HG03521 (cell line): ENCODE results near the gene KRTAP5-2.
"Not testable (repeated sequence)": the region's sequence is repeated elsewhere in the genome, so short reads cannot be mapped to it uniquely, and the experiment has no call there.

Experiments
- ATAC-seq: cut with Tn5 transposase; IDR thresholded peaks from one replicate; pipeline ENCODE4 v1.9.1; 2021; ENCODE audit warnings: mild to moderate bottlenecking, moderate library complexity; ENCODE audit not compliant: unreplicated experiment

KRTAP5-2 gene, protein sequence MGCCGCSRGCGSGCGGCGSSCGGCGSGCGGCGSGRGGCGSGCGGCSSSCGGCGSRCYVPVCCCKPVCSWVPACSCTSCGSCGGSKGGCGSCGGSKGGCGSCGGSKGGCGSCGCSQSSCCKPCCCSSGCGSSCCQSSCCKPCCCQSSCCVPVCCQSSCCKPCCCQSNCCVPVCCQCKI

DNA sequence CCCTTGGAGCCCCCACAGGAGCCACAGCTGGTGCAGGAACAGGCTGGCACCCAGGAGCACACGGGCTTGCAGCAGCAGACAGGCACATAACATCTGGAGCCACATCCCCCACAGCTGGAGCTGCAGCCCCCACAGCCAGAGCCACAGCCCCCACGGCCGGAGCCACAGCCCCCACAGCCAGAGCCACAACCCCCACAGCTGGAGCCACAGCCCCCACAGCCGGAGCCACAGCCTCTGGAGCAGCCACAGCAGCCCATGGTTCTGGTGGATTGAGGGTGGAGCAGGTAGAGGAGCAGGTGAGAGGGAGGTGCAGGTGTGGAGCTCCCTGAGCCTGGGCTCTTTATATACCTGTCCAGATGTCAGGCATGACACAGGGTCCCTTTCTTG is at the start of gene KRTAP5-2:
Gene KRTAP5-2 (minus strand): TSS at position 301 of the 387 bp plus-strand sequence. CDS start 44 bp downstream, at position 257.
- ATAC-seq, result no peak

DNA sequence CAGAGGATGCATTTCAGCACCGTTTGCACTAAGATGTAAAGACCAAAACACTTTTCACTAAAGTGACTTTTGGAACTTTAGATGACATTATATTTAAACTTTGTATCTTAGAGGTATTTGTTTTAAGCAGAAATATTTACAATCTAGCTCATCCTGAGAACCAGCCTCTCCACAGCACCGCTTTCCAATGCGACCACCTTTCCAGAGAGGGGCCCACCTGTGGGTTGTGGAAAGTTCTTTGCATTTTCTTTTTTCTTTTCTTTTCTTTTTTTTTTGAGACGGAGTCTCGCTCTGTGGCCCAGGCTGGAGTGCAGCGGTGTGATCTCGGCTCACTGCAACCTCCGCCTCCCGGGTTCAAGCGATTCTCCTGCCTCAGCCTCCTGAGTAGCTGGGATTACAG is 48.4 kb upstream of the KRTAP5-2 start:
- not testable (repeated sequence) for ATAC-seq

DNA sequence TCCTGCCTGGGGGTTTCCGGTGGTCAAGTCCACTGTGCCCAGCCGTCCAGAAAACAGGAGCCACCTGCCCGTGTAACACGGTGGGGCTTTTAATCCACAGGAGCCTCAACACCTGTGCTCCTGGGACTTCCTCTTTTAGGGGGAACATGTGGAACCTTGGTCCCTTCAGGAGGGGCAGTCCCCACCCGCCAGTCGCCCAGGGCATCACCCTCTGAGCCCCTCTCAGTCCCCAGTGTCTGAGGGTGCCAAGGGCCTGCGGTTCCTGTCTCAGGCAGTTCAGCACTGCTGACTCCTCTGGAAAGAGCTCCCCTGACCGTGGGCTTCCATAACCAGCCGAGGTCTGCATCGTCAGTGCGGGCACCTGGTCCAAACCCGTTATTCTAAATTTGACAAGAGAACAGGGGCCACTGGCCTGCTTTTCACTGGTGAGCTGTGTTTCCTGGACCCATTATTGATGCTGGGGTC is 47.3 kb upstream of the KRTAP5-2 start:
- no peak for ATAC-seq

DNA sequence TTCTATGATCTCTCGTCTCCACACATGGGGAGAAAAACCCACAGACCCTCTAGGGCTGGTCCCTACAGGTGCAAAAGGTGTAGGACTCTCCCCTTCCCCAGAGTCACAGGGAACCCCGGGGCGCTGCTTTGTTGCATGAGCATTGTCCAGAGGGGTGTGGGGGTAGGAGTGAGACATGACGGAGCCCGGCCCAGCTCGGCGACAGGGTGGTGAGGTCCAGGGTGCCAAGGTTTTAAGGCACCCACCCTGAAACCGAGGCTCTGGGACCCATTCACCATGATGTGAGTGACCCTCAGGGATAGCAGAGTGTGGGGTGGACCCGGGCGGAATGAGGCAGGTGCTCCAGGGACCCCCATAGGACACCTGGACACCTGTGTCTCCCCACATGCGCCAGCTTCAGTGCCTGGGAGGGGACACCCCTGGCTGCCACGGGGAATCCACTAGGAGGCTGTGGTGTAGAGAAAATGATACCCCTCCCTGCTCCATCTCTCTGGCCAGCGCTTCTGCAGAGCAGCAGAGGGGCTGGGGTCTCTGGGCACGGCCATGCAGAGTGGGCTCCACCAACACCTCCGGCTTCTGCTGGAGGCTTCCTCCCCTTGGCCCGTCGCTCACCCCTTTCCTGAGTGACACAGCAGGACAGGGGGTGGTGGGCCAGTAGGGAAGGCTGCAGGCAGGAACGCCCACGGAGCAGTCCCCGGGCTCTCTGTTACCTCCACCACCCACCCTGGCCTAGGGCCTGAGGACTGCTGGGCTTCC is 46.7 kb upstream of the KRTAP5-2 start:
- ATAC-seq, result no peak

DNA sequence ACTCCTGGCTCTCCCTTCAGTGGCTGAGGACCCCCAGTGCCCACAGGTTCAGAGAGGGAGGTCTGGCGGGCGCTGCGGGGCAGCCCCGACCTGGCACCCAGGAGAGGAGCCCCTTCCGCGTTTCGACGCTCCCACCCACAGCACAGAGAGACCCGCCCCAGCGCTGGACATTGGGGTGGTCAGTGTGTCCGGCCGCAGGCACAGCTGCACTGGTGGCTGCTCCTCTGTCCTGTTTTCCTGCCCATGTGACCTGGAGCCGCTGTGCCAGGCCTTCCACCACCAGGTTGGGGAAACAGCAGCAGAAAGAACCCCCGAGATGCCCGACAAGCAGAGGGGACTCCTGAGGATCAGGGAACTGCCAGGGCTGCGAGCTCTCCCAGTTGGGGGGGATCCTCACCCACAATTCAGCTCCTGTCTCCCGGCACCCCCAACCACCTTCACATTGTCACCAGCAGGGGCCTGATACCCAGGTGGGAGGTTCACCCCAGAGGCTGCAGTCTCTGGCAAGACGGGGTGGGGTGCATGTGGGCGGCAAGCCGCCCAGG is 45.1 kb upstream of the KRTAP5-2 start:
- ATAC-seq, result no peak

DNA sequence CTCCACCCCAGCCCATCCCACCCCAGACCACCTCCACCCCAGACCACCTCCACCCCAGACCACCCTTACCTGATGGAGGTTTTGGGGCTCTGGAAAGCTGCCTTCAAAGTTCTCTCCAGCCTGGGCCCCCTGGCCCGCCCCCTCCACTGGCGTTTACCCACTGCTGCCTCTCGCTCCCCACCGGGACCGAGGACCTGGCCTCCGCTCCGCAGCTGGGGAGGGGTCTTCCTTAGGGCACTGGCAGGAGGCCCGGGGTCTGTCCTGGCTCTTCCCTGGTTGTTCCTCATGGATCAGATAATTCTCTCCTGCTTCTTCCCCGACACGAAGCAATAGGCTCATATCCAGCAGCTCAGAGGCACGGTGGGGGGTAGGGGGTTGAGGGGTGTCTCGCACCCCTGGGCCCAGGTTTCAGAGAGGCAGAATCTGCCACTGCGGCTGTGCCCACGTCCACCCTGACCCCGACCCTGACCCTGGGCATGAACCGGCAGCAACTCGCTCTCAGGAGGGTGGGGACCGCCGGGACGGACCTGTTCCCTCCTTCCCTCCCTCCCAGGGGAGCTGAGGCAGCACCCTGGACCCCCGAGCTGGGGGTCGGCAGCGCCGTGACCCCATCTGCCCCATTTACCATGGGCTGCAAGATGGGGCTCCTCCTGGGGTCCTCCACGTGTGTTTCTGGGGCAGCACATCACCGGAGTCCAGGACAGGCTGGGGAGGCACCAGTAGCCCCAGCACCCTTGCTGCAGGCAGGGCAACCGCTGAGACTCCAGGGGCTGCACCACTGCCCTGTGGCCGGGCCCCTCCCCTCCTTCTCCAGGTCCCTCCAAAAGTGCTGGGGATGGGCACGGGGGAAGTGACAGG is 44.4 kb upstream of the KRTAP5-2 start:
- ATAC-seq, result no peak

DNA sequence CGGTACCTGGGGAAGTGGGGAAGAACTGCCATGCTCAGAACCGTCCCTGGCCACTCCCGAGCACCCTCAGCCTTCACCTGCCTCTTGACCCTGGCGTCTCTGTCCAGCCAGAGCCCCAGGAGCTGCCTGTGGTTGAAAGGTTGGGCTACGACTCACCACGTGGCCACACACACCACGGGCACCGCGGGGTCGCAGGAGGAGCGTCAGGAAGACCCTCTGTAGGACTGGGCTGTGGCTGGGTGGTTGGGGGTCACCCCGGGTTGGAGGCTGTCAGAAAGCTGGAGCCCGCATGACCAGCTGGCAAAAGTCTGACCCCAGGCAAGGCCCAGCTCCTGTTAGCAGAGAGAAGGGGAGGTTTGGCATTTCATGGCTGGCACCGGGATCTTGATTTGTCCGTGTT is 43.0 kb upstream of the KRTAP5-2 start:
- no peak for ATAC-seq

DNA sequence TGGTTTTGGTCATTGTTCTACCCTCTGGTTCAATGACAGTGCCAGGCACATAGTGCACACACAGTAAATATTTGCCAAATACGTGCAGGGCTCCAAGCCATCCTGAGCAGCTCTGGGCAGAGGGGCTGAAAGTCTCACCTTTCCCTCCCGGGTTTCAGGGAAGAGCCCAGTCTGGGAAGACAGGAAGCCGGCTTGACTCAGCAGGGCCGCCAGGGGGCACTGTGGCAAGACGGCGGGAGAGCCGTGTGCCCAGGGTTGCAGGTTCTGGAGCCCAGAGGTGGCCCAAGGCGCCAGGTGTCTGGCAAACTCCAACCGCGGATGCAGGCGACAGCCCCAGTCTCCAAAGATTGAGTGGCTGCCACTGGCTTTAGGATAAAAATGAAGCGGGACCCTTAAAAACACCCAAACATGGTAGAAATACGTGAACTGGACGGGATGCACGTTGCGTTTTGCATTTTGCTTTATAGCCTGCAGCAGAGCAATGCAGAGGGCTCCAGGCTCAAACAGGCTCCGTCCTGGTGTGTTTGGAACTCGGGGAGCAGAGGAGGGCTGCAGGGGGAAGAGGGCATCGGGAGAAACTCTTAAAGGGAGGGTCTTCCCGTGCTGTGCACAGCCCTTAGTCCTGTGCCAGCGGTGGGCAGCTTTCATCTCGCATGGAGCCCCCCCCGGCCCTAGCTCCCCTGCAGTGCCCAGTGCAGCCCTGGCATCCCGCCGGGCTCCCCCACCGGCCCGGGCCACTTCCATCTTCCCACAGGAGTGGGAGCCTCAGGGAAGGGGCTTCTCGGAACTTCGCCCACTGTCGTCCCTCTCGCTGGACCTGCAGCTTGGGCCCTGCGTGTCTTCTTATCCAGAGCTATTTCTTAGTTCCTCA is 42.2 kb upstream of the KRTAP5-2 start:
- no peak for ATAC-seq

DNA sequence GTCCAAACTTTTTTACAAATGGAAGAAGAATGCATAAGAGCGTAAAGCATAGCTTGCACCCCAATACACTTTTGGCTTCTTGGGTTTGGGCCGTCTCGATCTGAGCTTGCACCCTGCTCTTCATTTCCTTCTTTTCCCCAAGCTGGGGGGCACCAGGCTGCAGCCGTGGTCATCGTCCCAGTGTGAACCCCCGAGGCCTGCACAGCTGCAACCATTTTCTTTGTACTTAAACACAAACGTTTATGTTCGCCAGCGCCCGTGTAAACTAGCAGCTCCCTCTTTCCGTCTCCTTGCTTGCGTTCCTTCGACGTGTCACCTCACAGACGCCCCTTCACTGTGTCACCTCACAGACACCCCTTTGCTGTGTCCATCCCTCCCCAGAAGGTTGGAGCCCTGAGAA is 41.6 kb upstream of the KRTAP5-2 start:
- ATAC-seq, result no peak

DNA sequence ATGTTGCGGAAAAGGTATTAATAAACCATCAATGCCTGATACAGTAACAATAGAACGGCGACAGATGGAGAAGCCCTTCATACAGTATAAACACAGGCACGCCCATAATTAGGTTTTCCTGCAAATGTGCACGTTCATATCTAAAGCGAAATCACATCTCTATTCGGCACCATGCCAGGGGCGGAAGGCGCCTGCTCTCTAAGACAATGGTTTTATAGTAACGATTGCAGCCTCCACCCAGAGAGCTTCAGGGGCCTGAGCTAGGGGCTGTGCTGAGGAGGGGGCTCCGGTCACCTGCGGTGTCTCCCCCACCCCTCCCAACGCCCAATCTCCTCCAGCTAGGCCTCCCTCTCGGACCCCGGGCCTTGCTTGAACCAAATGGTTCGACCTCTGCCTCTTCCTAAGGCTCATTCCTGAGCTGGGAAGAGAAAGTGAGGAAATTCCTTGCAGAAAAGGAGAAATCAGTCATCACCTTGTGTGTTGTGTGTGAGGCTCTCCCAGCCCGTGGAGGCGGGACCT is 41.1 kb upstream of the KRTAP5-2 start:
- ATAC-seq, result no peak

DNA sequence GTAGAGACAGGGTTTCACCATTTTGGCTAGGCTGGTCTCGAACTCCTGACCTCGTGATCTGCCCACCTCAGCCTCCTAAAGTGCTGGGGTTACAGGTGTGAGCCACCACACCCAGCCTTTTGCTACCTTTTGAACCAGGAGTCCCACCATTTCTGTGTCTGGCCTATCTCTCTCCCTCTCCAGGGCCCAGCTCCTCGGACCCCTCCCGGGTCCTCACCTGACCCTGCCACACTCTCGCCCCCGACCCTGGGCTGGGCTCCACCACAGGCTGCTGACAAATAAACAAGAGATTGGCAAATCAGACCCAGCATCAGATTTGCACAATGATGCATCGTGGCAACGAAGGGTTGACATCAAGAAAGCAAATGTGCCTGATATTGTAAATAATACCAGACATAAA is 40.2 kb upstream of the KRTAP5-2 start:
- no peak for ATAC-seq

DNA sequence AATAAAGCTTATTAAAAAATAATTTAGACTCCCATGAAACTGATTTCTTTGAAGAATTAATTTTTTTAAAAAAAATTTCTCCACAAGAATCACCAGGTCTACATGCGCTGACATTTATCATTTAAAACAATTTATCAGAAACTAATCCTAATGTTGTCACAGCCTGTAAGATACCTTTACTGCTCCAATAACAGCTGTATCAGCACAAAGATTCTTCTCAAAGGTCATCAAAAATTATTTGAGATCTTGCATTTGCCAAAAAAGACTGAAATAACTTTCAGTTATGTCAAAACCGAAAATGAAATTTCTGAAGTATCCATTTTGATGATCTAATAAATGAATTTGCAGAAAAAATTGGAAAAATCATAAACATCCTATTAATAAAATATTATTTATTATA is 39.5 kb upstream of the KRTAP5-2 start:
- no peak for ATAC-seq

DNA sequence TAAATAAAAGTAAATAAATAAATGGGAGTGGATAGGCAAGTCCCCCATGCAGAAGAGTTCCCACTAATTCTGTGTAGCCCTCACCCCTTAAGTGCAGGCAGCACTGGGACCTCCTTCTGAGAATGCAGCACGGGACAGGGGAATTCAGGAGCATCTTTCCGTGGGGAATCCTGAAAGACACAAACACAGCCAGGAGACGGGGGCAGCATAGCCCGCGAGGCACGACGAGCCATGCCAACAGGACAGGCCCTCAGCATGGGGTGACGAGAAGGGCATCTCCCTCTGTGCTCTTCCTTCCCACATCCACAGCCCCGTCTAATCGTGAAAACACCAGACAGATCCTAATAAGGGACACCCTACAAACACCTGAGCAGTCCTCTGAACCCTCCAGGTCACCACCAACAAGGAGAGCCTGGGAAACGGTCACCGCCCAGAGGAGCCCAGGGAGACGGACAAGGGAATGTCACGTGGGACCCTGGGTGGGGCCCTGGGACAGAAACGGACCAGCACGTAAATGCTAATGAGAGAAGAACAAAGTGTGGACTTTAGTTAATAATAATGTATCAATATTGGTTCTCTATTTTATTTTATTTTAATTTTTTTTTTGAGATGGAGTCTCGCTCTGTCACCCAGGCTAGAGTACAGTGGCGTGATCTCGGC is 38.3 kb upstream of the KRTAP5-2 start:
- no peak for ATAC-seq

DNA sequence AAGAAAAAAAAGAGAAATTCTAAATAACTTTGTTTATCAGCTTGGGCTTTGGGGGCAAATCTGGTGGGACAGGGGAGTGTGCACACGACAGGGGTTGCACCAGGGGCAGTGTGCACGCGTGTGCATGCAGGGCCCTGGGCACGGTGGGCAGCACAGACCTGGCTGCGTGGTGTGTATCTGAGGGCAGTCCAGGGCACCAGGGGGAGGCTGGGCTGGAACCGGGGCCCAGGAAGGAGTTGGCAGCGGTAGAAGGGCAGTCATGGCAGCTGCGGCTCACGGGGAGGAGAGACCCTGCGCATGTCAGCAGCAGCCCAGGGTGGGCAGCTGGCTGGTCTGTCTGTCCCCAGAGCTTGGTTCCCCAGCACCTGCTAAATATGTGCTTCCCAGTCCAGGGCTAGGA is 35.8 kb upstream of the KRTAP5-2 start:
- no peak for ATAC-seq

DNA sequence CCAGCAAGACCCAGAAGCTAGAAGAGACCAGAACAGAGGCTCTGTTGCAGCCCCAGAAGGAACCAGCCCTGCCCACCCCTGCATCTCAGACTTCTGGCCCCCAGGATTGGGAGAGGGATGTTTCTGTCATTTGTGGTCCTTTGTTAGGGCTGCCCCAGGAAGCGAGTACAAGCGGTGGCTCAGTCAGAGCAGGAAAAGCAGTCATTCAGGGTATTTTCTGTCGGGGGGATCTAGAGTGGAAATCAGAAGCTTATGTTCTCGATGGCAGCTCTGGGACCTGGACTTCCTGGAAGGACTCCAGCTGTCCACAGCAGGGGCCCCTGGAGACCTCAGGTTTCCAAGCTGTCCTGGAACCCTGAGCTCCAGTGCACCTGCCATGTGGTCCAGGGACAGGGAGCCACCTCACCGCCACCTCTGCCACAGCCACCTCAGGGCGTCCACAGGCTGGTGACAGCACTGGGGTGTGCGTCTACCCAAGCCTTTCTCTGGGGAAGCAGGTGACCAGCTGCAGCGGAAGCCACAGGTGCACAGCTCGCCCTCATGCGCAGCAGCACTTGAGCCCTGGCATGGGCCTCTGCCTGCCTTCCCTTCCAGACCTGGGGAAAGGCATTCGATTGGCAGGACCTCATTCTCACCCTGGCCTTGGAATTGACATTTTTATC is 34.1 kb upstream of the KRTAP5-2 start:
- no peak for ATAC-seq

DNA sequence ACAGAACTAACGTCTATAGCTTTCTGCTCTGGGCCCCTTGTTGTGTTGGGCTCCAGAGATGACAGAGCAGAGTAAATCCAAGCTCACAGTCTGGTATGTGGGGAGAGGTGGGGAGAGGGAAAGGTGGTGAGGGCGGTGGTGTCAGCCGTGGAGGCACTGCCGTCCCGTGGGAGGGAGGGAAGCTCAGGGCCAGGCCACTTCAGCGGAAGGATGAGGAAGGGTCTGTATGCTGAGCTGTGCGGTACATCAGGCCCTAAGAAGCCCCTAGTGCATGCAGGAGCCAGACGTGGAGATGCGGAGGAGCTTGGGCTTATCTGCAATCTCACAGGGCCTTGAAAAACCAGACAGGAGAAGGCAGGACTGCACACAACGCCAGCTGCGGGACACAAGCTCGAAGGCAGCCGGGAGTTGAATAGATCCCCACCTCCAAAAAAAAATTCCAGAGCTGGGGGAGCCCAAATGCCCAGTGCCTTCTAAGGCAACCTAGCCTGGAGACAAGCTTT is 33.0 kb upstream of the KRTAP5-2 start:
- ATAC-seq, result no peak

DNA sequence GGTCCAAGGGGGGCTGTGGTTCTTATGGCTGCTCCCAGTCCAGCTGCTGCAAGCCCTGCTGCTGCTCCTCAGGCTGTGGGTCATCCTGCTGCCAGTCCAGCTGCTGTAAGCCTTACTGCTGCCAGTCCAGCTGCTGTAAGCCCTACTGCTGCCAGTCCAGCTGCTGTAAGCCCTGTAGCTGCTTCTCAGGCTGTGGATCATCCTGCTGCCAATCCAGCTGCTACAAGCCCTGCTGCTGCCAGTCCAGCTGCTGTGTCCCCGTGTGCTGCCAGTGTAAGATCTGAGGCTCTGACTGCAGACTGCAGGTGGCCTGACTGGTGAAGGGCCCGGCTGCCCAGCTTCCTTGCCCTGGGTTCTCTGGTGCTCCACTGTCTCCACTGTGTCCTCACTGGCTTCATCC is 32.2 kb upstream of the KRTAP5-2 start:
- ATAC-seq, result no peak

DNA sequence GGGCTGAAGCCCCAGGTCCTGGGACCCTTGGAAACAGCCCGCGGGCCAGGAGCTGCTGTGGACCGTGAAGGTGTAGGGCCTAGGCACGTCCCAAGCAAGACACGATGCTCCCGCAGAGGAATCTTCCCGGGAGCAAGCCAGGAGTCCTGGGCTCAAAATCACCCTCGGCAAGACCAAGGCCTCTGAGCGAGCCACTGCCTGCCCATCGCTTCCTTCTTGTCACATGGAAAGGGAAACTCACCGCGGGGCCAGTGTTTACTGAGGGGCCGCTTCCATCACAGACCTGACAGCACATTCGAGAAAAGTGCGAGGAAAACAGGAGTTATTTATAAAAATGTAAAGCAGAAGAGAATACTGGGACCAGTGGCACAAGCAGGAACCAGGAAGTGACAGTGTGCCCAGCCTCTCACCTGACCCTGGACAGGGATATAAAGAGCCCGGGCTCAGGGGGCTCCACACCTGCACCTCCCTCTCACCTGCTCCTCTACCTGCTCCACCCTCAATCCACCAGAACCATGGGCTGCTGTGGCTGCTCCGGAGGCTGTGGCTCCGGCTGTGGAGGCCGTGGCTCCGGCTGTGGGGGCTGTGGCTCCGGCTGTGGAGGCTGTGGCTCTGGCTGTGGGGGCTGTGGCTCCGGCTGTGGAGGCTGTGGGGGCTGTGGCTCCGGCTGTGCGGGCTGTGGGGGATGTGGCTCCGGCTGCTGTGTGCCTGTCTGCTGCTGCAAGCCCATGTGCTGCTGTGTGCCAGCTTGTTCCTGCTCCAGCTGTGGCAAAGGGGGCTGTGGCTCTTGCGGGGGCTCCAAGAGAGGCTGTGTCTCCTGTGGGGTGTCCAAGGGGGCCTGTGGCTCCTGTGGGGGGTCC is 31.5 kb upstream of the KRTAP5-2 start, which contains the start of gene KRTAP5-5:
Gene KRTAP5-5 (plus strand): TSS at position 450 of the 860 bp plus-strand sequence. CDS start 66 bp downstream, at position 516.
- no peak for ATAC-seq
